Endothelial cell of umbilical vein (primary cell): ENCODE results near the gene FBN2.
"Not testable (repeated sequence)": the region's sequence is repeated elsewhere in the genome, so short reads cannot be mapped to it uniquely, and the experiment has no call there.

Source experiments
- CTCF ChIP-seq, 2 donors: IDR thresholded peaks; 1 replicate in 1 of 2; 2 replicates in 1 of 2; pipeline ENCODE4 v1.5.1; 2011; ENCODE audit warnings: low read length in 2 of 2, mild to moderate bottlenecking in 2 of 2, moderate library complexity in 2 of 2, control low read depth in 1 of 2, inconsistent platforms in 1 of 2, low read depth in 1 of 2; ENCODE audit not compliant: insufficient read depth in 1 of 2; ENCODE audit errors: extremely low read depth in 1 of 2
- FOS ChIP-seq: IDR thresholded peaks from 2 replicates; pipeline ENCODE4 v1.6.1; 2011; ENCODE audit warnings: mild to moderate bottlenecking, low read length, moderate library complexity, borderline replicate concordance; ENCODE audit not compliant: insufficient read depth

DNA sequence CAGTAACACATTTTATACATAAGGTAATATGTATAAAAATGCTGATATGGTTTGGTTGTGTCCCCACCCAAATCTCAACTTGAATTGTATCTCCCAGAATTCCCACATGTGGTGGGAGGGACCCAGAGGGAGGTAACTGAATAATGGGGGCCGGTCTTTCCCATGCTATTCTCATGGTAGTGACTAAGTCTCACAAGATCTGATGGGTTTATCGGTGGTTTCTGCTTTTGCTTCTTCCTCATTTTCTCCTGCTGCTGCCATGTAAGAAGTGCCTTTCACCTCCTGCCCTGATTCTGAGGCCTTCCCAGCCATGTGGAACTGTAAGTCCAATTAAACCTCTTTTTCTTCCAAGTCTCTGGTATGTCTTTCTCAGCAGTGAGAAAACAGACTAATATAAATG, 137.3 kb downstream of the FBN2 start:
- not testable (repeated sequence) for TF ChIP-seq CTCF (IDR thresholded peaks at IDR 0.05; ENCODE audit: extremely low read depth in 1 of 2, insufficient read depth in 1 of 2, low read depth in 1 of 2, low read length in 2 of 2); FOS
